GM13977 (cell line): Measurements from ENCODE around the gene BTBD9.
A peak's percentile ranks its signal among the peaks of the same experiment; 100 is the strongest.

Experiments
- DNase-seq: peaks from one replicate; pipeline ENCODE4 v3.0.0; 2012; ENCODE audit warnings: low spot score
- in situ Hi-C: fragments of 300-500 bp; cut with MboI; formaldehyde crosslinking; loops from one replicate; pipeline ENCODE4 v1.12.0; 2022; ENCODE audit warnings: low sequenced_read_pairs, low pct_unique_long_range_greater_than_20kb, mixed read lengths, inconsistent platforms; ENCODE audit not compliant: unreplicated experiment
- TF ChIP-seq, protein P1 (sequence below): IDR thresholded peaks from 2 replicates; pipeline ENCODE4 v1.5.1; 2012; ENCODE audit warnings: mild to moderate bottlenecking, control low read depth; ENCODE audit not compliant: insufficient read depth; ENCODE audit errors: extremely low read depth, missing control alignments

The BTBD9 gene

DNA sequence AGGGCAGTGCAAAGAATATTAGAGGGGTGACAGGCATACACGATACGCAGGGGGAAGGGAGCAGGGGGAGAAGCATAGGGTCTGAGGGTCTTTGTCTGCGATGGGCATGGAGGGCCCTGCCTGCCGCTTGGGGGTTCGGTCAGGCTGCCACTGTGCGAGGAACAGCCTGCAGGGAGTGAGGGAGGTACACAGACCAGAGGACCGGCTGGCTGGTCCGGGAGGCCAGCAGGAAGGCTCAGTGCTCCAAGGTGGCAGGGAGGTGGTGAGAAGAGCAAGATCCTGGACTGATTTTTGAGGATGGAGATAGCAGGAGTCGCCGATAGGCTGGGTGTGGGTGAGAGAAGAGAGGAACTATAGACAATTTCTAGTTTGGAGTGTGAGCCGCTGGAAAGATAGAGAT is 481.8 kb downstream of the BTBD9 start:
- TF ChIP-seq, protein P1, sequence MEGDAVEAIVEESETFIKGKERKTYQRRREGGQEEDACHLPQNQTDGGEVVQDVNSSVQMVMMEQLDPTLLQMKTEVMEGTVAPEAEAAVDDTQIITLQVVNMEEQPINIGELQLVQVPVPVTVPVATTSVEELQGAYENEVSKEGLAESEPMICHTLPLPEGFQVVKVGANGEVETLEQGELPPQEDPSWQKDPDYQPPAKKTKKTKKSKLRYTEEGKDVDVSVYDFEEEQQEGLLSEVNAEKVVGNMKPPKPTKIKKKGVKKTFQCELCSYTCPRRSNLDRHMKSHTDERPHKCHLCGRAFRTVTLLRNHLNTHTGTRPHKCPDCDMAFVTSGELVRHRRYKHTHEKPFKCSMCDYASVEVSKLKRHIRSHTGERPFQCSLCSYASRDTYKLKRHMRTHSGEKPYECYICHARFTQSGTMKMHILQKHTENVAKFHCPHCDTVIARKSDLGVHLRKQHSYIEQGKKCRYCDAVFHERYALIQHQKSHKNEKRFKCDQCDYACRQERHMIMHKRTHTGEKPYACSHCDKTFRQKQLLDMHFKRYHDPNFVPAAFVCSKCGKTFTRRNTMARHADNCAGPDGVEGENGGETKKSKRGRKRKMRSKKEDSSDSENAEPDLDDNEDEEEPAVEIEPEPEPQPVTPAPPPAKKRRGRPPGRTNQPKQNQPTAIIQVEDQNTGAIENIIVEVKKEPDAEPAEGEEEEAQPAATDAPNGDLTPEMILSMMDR: no peak
- no peak for DNase-seq
- in situ Hi-C loops: no loop called here

DNA sequence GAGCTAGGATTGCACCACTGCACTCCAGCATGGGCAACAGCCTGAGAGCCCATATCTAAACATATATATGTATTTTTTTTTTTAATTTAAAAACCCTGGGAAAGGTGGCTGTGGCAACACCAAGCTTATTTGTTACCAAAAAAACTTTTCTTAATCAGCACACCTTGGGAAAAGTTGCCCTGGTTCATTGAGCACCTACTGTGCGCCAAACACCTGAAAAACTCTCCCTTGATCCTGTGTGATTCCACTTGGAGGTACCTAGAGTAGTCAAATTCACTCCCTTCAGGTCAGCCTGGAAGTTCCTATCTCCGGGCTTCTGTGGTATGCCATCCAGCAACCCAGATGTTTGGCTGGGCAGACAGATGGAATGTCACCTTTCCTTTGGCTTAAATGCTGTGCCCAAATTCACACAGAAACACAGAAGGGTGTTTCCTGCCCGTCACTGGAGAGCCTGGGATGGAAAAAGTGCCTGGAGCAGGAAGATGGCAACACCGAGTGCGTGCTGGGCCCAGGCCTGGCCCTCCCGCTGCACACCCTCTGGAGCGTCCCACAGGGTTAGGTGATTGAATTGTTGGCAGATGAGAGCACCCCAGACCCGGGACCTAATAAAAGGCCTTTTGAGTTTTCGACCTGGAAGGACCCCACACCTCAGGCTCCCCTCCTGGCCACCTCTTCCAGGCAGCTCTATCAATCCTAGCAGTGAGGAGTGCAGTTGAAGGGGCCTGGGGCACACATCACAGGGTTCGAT is 482.7 kb downstream of the BTBD9 start:
- DNase-seq: peak; percentile 12
- in situ Hi-C loops: no loop called here
- TF ChIP-seq, protein P1: no peak

DNA sequence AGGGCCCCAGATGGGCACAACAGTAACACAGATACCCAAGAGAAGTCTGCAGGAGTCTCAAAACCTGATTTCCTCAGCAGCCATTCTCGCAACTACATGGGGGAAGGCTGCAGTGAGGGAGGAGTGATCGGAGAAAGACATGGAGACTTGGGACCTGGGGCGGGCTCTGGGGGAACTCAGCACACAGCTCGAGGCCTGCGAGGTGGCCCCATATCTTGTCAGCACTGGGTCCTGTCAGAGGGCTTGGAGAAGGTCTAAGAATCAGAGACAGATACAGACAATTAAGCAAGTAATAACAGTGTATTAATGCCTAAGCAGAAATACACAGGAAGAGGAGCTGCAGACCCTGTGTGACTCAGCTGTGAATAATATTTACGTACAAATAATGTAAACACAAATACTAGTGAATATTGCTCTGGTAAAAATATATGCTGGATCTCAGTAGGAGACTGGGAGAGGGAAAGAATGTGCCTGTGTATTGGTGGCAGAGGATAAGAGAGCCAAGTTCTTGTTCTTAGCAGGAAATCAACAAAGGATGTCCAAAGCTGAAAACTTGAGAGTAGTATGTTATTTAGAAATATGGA is 484.0 kb downstream of the BTBD9 start:
- TF ChIP-seq, protein P1: no peak
- no peak for DNase-seq

DNA sequence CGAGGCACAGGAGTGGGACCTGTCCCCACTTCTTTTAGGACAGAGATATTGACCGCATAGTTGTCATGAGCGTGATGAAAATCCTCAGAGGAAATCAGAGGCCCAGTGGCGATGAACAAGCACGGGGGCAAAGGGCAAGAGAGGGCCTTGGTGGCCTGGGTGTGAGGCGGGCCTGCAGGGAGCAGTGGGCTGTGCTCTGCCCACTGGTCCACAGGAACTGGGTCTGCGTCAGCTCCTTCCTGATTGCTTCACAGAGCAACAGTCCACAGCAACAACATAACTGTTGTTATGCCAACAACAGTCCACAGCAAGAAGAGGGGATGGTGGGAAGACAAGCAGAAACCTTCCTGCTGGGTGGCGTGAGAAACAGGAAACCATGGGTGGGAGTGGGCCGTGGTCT is 484.6 kb downstream of the BTBD9 start:
- TF ChIP-seq, protein P1: no peak
- in situ Hi-C loops: no loop called here
- no peak for DNase-seq

More for the DNA sequence above, 484.0 kb downstream of the BTBD9 start:
- in situ Hi-C loops: no loop called here

DNA sequence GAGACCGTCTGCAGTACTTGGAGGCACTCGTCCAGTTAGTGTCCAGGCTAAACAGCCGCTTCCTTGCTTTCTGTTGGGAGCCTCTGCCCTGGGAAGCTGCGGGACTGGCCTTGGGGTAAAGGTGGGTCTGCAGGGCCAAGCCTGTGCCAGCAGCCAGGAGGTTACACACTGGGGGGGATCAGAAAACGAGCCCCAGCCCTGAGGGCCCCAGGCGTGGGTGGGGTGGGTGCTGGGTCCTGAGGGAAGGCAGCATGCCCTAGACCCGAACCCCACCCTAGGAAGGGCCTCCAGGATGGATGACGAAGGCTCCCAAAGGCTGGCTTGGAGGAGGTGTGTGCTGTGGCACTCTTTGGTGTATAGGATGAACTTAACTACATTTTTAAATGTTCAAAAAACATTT is 485.0 kb downstream of the BTBD9 start:
- in situ Hi-C loops: no loop called here
- DNase-seq: no peak
- TF ChIP-seq, protein P1: no peak

DNA sequence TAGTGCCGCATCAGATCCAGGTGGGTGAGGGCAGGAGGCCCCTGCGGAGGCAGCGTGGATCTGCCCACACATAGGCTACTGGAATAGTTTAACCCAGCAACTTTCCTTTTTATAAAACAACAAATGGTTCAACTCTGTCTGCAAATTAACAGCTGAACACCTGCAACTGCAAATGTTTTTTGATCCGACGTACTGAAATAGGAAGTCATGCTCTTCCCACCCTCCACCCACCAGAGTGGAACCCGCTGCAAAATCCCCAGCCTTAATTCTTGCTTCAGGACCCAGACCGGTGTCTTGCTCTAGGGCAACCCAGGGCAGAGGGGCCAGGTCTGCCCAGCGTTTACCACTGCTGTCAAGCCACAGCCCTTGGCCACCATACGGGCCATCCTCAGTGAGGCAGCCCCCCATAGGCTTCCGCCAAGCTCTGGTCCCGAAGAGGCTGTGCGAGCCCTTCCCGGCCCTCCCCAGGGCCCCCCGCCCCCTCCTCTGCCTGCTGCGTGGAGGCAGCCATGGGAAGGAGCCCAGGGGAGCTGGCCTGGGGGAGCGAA is 485.9 kb downstream of the BTBD9 start:
- in situ Hi-C loops: no loop called here
- DNase-seq: no peak
- TF ChIP-seq, protein P1: no peak
